RWPE2 (cell line): ENCODE data around the gene RUSF1.

ENCODE experiments used
- ATAC-seq: fragments of 200-7000 bp; cut with Tn5 transposase; 3 replicates; pipeline ENCODE4 v1.9.1; 2021; ENCODE audit warnings: low read depth
- DNase-seq: peaks from one replicate; pipeline ENCODE4 v3.0.0-alpha.2; 2020; ENCODE audit warnings: low spot score
- H3K27ac ChIP-seq: fragments of 450-650 bp; 2 replicates; pipeline ENCODE4 v1.5.1; 2017; ENCODE audit warnings: mild to moderate bottlenecking; ENCODE audit not compliant: poor library complexity, severe bottlenecking
- H3K27me3 ChIP-seq: fragments of 250-450 bp; sonication (Bioruptor Pico); 2 replicates; pipeline ENCODE4 v1.5.1; 2021; ENCODE audit warnings: mild to moderate bottlenecking, moderate library complexity; ENCODE audit not compliant: insufficient read depth, poor library complexity, severe bottlenecking
- H3K36me3 ChIP-seq: fragments of 250-450 bp; sonication (Bioruptor Pico); 2 replicates; pipeline ENCODE4 v1.5.1; 2020; ENCODE audit warnings: low read depth, mild to moderate bottlenecking, moderate library complexity
- H3K4me1 ChIP-seq: fragments of 250-450 bp; sonication (Bioruptor Pico); 2 replicates; pipeline ENCODE4 v1.5.1; 2021; ENCODE audit warnings: mild to moderate bottlenecking, moderate library complexity; ENCODE audit not compliant: insufficient read depth, poor library complexity, severe bottlenecking
- H3K4me3 ChIP-seq: fragments of 250-450 bp; sonication (Bioruptor Pico); 2 replicates; pipeline ENCODE4 v1.5.1; 2021; ENCODE audit warnings: mild to moderate bottlenecking, moderate library complexity; ENCODE audit not compliant: severe bottlenecking
- H3K9me3 ChIP-seq: fragments of 250-450 bp; sonication (Bioruptor Pico); 2 replicates; pipeline ENCODE4 v1.5.1; 2021; ENCODE audit warnings: mild to moderate bottlenecking, moderate library complexity; ENCODE audit not compliant: severe bottlenecking
- TF ChIP-seq, protein P1 (sequence below): fragments of 450-650 bp; IDR thresholded peaks from one replicate; pipeline ENCODE4 v1.5.1; 2017; ENCODE audit warnings: mild to moderate bottlenecking, moderate library complexity; ENCODE audit not compliant: poor library complexity, severe bottlenecking

RUSF1 gene

DNA sequence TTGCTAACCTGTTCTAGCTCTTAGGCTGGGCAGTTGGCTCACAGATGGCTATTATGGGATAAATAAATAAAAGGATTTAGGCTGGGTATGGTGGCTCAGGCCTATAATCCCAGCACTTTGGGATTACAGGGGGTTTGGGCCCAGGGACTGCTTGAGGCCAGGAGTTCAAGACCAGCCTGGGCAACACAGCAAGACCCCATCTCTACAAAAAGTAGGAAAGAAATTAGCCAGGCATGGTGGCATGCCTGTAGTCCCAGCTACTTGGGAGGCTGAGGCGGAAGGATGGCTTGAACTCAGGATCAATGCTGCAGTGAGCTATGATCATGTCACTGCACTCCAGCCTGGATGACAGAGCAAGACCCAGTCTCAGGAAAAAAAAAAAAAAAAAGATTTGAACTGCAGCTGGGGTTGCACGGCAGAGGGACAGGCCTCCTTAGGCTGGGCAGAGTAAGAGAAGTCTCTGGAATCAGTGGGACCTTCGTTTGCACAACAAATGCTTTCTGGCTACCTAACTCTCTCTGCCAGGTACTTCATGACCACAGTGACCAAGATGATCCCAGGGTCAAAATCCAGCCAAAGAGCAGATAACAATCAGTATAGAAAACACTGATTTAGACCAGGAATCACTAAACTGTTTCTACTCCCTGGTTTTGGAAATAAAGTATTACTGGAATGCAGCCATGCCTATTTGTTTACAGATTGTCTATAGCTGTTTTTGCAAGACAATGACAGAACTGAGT lies 6.8 kb downstream of the RUSF1 start:
- ATAC-seq (no peak), DNase-seq (no peak)
- Histone ChIP-seq H3K9me3 (no peaks in the 10 kb centered on the region), H3K36me3 (peaks cover 48% of the 10 kb centered on the region), H3K4me1 (no peaks in the 10 kb centered on the region), H3K27ac (no peak overlapping the region), H3K27me3 (no peaks in the 10 kb centered on the region), H3K4me3 (no peak overlapping the region)
- TF ChIP-seq, protein P1, sequence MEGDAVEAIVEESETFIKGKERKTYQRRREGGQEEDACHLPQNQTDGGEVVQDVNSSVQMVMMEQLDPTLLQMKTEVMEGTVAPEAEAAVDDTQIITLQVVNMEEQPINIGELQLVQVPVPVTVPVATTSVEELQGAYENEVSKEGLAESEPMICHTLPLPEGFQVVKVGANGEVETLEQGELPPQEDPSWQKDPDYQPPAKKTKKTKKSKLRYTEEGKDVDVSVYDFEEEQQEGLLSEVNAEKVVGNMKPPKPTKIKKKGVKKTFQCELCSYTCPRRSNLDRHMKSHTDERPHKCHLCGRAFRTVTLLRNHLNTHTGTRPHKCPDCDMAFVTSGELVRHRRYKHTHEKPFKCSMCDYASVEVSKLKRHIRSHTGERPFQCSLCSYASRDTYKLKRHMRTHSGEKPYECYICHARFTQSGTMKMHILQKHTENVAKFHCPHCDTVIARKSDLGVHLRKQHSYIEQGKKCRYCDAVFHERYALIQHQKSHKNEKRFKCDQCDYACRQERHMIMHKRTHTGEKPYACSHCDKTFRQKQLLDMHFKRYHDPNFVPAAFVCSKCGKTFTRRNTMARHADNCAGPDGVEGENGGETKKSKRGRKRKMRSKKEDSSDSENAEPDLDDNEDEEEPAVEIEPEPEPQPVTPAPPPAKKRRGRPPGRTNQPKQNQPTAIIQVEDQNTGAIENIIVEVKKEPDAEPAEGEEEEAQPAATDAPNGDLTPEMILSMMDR, result no peak

DNA sequence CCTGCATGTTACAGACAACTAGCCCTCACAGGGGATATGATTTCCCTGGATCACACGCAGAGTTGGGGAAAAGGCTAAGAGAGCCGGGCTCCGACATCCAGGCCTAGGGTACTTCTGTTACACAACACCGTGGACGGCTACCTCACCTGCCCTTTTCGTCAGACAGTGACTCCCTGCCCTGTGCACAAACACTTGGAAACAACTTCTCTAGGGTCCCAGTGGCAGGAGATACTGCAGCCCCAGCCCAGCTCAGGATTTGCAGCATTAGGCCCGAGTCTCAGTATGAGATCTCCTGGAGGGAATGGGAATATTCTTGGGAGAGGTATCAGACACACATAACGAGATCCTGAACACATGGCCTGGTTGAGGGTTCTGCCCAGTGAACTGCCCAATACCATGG lies 8.3 kb downstream of the RUSF1 start:
- ATAC-seq, result no peak
- TF ChIP-seq, protein P1, result no peak
- Histone ChIP-seq H3K4me1 (no peaks in the 10 kb centered on the region), H3K27me3 (no peaks in the 10 kb centered on the region), H3K27ac (no peak overlapping the region), H3K4me3 (no peak overlapping the region), H3K9me3 (no peaks in the 10 kb centered on the region), H3K36me3 (peaks cover 47% of the 10 kb centered on the region)
- DNase-seq, result no peak

DNA sequence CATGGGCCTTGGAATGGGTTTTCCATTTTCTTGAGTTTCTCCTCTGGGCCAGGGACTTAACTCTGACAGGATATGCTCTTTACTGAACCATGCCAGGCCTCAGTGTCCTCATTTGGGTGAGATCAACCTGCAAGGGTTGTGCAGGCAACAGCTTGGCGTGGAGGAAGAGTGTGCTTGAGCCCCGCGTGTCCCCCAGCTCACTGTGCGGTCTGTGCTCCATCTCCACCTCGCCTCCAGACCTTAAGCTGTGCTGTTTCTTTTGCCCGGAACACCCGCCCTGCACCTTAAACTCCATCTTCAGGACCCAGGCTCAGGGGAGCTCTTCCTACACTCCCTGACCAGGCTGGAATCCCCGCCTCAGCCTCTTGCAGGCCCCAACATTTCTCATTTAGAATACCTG lies 9.7 kb downstream of the RUSF1 start:
- Histone ChIP-seq H3K27ac (no peak overlapping the region), H3K4me3 (no peak overlapping the region), H3K9me3 (no peaks in the 10 kb centered on the region), H3K36me3 (peaks cover 44% of the 10 kb centered on the region), H3K4me1 (no peaks in the 10 kb centered on the region), H3K27me3 (no peaks in the 10 kb centered on the region)
- TF ChIP-seq, protein P1, result no peak
- DNase-seq (no peak), ATAC-seq (no peak)

DNA sequence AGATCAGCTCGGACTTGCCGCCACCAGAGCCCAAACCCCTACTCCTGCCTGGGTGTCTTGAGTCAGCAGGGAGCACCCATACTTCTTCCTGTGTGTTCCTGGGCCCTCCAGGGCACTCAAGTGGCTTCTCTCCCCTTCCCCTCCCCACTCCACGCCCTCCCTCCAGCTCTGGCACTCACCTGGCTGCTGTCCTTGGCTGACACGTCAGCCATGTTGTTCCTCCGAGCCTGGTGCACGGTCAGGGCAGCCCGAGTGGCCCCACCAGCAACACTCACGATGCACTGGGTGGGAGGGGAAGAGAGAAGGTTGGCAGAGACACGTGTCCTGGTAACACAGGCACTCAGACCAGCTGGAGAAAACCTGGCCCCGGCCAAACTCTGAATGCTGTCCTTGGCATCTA lies 11.5 kb downstream of the RUSF1 start:
- peaks cover 53% of the 10 kb centered on the region for H3K36me3 ChIP-seq
- TF ChIP-seq, protein P1, result no peak

DNA sequence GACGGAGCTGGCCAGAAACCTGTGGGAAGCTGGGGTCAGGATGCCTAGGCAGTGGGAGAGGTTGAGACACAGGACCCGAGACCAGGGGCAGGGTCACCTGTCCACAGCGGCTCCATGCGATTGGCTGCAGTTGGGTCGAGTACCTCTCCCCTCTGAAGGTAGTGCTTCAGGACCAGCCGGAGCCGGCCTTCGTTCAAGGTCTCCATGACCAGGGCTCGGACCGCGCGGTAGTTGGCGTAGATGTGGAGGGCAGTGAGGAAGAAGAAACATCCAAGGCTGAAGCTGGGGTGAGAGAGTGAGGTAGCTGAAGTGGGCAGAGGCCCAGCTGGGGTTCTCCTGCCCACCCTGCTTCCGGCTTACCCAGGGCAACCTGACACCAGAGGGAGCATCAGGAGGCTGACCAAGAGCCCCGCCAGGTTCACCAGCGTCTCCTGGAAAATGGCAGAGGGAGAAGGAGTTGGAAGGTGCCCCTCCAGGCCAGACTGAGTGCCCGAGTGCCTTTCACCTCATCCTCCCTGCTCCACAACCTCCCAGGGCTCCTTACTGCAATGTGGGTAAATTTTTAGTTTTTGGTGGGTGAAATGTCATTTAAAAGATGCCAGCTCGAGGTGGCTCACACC lies 14.6 kb downstream of the RUSF1 start:
- Histone ChIP-seq H3K27ac (no peak overlapping the region), H3K4me3 (no peak overlapping the region), H3K27me3 (no peaks in the 10 kb centered on the region), H3K4me1 (no peaks in the 10 kb centered on the region), H3K9me3 (no peaks in the 10 kb centered on the region), H3K36me3 (peaks cover 34% of the 10 kb centered on the region)
- TF ChIP-seq, protein P1, result no peak
- no peak for DNase-seq
- ATAC-seq, result no peak

More for the DNA sequence above, 11.5 kb downstream of the RUSF1 start:
- H3K27ac ChIP-seq, result no peak overlapping the region
- DNase-seq, result no peak
- no peaks in the 10 kb centered on the region for H3K4me1 ChIP-seq
- H3K4me3 ChIP-seq, result no peak overlapping the region
- ATAC-seq, result no peak
- H3K9me3 ChIP-seq, result no peaks in the 10 kb centered on the region
- H3K27me3 ChIP-seq, result no peaks in the 10 kb centered on the region
